Activated naive CD4-positive, alpha-beta T cell treated with anti-CD3 and anti-CD28 coated beads, Interleukin-2, amount 50 U/mL, for 24 hours (primary cell): ENCODE data around the gene DENND1A.

ENCODE experiments used
- H3K27ac Mint-ChIP-seq: one replicate; pipeline ENCODE4 v1.8.0; 2021; ENCODE audit warnings: mild to moderate bottlenecking, mixed read lengths
- H3K27me3 Mint-ChIP-seq: one replicate; pipeline ENCODE4 v1.8.0; 2021; ENCODE audit warnings: mixed read lengths
- H3K36me3 Mint-ChIP-seq: one replicate; pipeline ENCODE4 v1.8.0; 2021; ENCODE audit warnings: mixed read lengths
- H3K4me1 Mint-ChIP-seq: one replicate; pipeline ENCODE4 v1.8.0; 2021; ENCODE audit warnings: mixed read lengths
- H3K4me3 Mint-ChIP-seq: one replicate; pipeline ENCODE4 v1.8.0; 2021; ENCODE audit warnings: mild to moderate bottlenecking, mixed read lengths
- H3K9me3 Mint-ChIP-seq: one replicate; pipeline ENCODE4 v1.8.0; 2021; ENCODE audit warnings: mixed read lengths

Gene DENND1A

GRCh38 chr9:123353041-123353440 lies 576.9 kb downstream of the DENND1A start:
- Mint-ChIP-seq H3K4me1 (peaks cover 5% of the 10 kb centered on the region), H3K4me3 (no peak overlapping the region), H3K27me3 (no peaks in the 10 kb centered on the region), H3K36me3 (no peaks in the 10 kb centered on the region), H3K27ac (no peak overlapping the region), H3K9me3 (no peaks in the 10 kb centered on the region)

GRCh38 chr9:123350590-123351310 lies 579.2 kb downstream of the DENND1A start:
- Mint-ChIP-seq H3K4me3 (no peak overlapping the region), H3K4me1 (peaks cover 4% of the 10 kb centered on the region), H3K36me3 (no peaks in the 10 kb centered on the region), H3K9me3 (no peaks in the 10 kb centered on the region), H3K27me3 (no peaks in the 10 kb centered on the region), H3K27ac (no peak overlapping the region)

GRCh38 chr9:123349691-123350480 lies 580.0 kb downstream of the DENND1A start:
- no peak overlapping the region for H3K27ac Mint-ChIP-seq
- no peaks in the 10 kb centered on the region for H3K36me3 Mint-ChIP-seq
- peaks cover 4% of the 10 kb centered on the region for H3K4me1 Mint-ChIP-seq
- H3K4me3 Mint-ChIP-seq, result no peak overlapping the region
- H3K27me3 Mint-ChIP-seq, result no peaks in the 10 kb centered on the region
- H3K9me3 Mint-ChIP-seq, result no peaks in the 10 kb centered on the region

- no peaks in the 10 kb centered on the region for H3K9me3 Mint-ChIP-seq
- H3K27me3 Mint-ChIP-seq, result no peaks in the 10 kb centered on the region
- H3K36me3 Mint-ChIP-seq, result no peaks in the 10 kb centered on the region
- H3K4me3 Mint-ChIP-seq, result no peak overlapping the region
- H3K27ac Mint-ChIP-seq, result no peak overlapping the region
- H3K4me1 Mint-ChIP-seq, result peaks cover 2% of the 10 kb centered on the region
Observed at GRCh38 chr9:123349033-123349432, 580.9 kb downstream of the DENND1A start.

GRCh38 chr9:123348317-123348992 lies 581.5 kb downstream of the DENND1A start:
- no peaks in the 10 kb centered on the region for H3K36me3 Mint-ChIP-seq
- H3K27ac Mint-ChIP-seq, result no peak overlapping the region
- no peaks in the 10 kb centered on the region for H3K4me1 Mint-ChIP-seq
- H3K9me3 Mint-ChIP-seq, result no peaks in the 10 kb centered on the region
- no peaks in the 10 kb centered on the region for H3K27me3 Mint-ChIP-seq
- H3K4me3 Mint-ChIP-seq, result no peak overlapping the region

GRCh38 chr9:123347289-123348060 lies 582.5 kb downstream of the DENND1A start:
- H3K4me1 Mint-ChIP-seq, result no peaks in the 10 kb centered on the region
- no peak overlapping the region for H3K27ac Mint-ChIP-seq
- no peaks in the 10 kb centered on the region for H3K36me3 Mint-ChIP-seq
- no peaks in the 10 kb centered on the region for H3K9me3 Mint-ChIP-seq
- H3K4me3 Mint-ChIP-seq, result no peak overlapping the region
- no peaks in the 10 kb centered on the region for H3K27me3 Mint-ChIP-seq

- H3K27me3 Mint-ChIP-seq, result no peaks in the 10 kb centered on the region
- no peak overlapping the region for H3K27ac Mint-ChIP-seq
- H3K4me3 Mint-ChIP-seq, result no peak overlapping the region
- no peaks in the 10 kb centered on the region for H3K36me3 Mint-ChIP-seq
- no peaks in the 10 kb centered on the region for H3K9me3 Mint-ChIP-seq
- peaks cover 2% of the 10 kb centered on the region for H3K4me1 Mint-ChIP-seq
Observed at GRCh38 chr9:123346826-123347225, 583.1 kb downstream of the DENND1A start.

GRCh38 chr9:123346026-123346425 lies 583.9 kb downstream of the DENND1A start:
- Mint-ChIP-seq H3K4me3 (no peak overlapping the region), H3K4me1 (peaks cover 10% of the 10 kb centered on the region), H3K27me3 (no peaks in the 10 kb centered on the region), H3K36me3 (no peaks in the 10 kb centered on the region), H3K27ac (no peak overlapping the region), H3K9me3 (no peaks in the 10 kb centered on the region)

- Mint-ChIP-seq H3K27me3 (no peaks in the 10 kb centered on the region), H3K27ac (no peak overlapping the region), H3K9me3 (no peaks in the 10 kb centered on the region), H3K4me1 (peaks cover 14% of the 10 kb centered on the region), H3K36me3 (no peaks in the 10 kb centered on the region), H3K4me3 (no peak overlapping the region)
Observed at GRCh38 chr9:123345567-123345955, 584.4 kb downstream of the DENND1A start.

- Mint-ChIP-seq H3K36me3 (no peaks in the 10 kb centered on the region), H3K27me3 (no peaks in the 10 kb centered on the region), H3K9me3 (no peaks in the 10 kb centered on the region), H3K27ac (no peak overlapping the region), H3K4me3 (no peak overlapping the region), H3K4me1 (peaks cover 26% of the 10 kb centered on the region)
Observed at GRCh38 chr9:123344192-123344949, 585.6 kb downstream of the DENND1A start.

- peaks cover 34% of the 10 kb centered on the region for H3K4me1 Mint-ChIP-seq
- no peaks in the 10 kb centered on the region for H3K36me3 Mint-ChIP-seq
- H3K27ac Mint-ChIP-seq, result no peak overlapping the region
- H3K27me3 Mint-ChIP-seq, result no peaks in the 10 kb centered on the region
- H3K9me3 Mint-ChIP-seq, result no peaks in the 10 kb centered on the region
- no peak overlapping the region for H3K4me3 Mint-ChIP-seq
Observed at GRCh38 chr9:123343443-123344191, 586.3 kb downstream of the DENND1A start.

- H3K36me3 Mint-ChIP-seq, result no peaks in the 10 kb centered on the region
- no peaks in the 10 kb centered on the region for H3K27me3 Mint-ChIP-seq
- H3K9me3 Mint-ChIP-seq, result no peaks in the 10 kb centered on the region
- no peak overlapping the region for H3K4me3 Mint-ChIP-seq
- H3K4me1 Mint-ChIP-seq, result peaks cover 38% of the 10 kb centered on the region
- no peak overlapping the region for H3K27ac Mint-ChIP-seq
Observed at GRCh38 chr9:123342247-123342646, 587.7 kb downstream of the DENND1A start.

- no peaks in the 10 kb centered on the region for H3K27me3 Mint-ChIP-seq
- H3K27ac Mint-ChIP-seq, result no peak overlapping the region
- no peaks in the 10 kb centered on the region for H3K36me3 Mint-ChIP-seq
- H3K4me1 Mint-ChIP-seq, result peaks cover 38% of the 10 kb centered on the region
- no peaks in the 10 kb centered on the region for H3K9me3 Mint-ChIP-seq
- peak overlapping the region; percentile 6 for H3K4me3 Mint-ChIP-seq
Observed at GRCh38 chr9:123341816-123342215, 588.1 kb downstream of the DENND1A start.
